Tibial nerve (tissue), 4 donors: ENCODE data around the gene MRTFA. TPM values are rescaled to one million over a fixed set of nuclear protein-coding genes. Genes with fewer than 3 reads are reported as not detected.

ENCODE experiments used
- DNase-seq, 2 donors: peaks; one replicate each; pipeline ENCODE4 v3.0.0-alpha.2; 2019; ENCODE audit warnings: low spot score in 2 of 2
- H3K27ac ChIP-seq, 4 donors: fragments of 200-600 bp; sonication (generic) in 3 of 4; one replicate each; pipeline ENCODE4 v1.5.1; 2017 to 2019; ENCODE audit warnings: mild to moderate bottlenecking in 1 of 4
- H3K27me3 ChIP-seq, 2 donors: fragments of 200-600 bp; sonication (generic) in 1 of 2; one replicate each; pipeline versions ENCODE4 v1.5.1 to v1.6.0; 2017 to 2019
- H3K36me3 ChIP-seq, 3 donors: fragments of 200-600 bp; sonication (generic); one replicate each; pipeline ENCODE4 v1.5.1; 2018 to 2019
- H3K4me1 ChIP-seq, 4 donors: fragments of 200-600 bp; sonication (generic) in 3 of 4; one replicate each; pipeline ENCODE4 v1.5.1; 2017 to 2019
- H3K4me3 ChIP-seq, 4 donors: fragments of 200-600 bp; sonication (generic) in 3 of 4; one replicate each; pipeline ENCODE4 v1.5.1; 2017 to 2019; ENCODE audit warnings: mild to moderate bottlenecking in 1 of 4, moderate library complexity in 1 of 4
- H3K9me3 ChIP-seq, 4 donors: fragments of 200-600 bp; sonication (generic) in 3 of 4; one replicate each; pipeline ENCODE4 v1.5.1; 2017 to 2019
- CTCF ChIP-seq, 5 experiments: fragments of 200-600 bp in 3 of 5; fragments of 450-650 bp in 2 of 5; sonication (generic) in 3 of 5; IDR thresholded peaks; one replicate each; pipeline ENCODE4 v1.5.1; 2016 to 2019; ENCODE audit warnings: antibody characterized with exemption in 5 of 5, mild to moderate bottlenecking in 3 of 5, moderate library complexity in 2 of 5
- EP300 ChIP-seq, 2 donors: sonication (generic); formaldehyde crosslinking; IDR thresholded peaks; one replicate each; pipeline ENCODE4 v1.6.1; 2017; ENCODE audit warnings: antibody characterized with exemption in 2 of 2, mild to moderate bottlenecking in 1 of 2
- POLR2A ChIP-seq, 2 donors: fragments of 450-650 bp; IDR thresholded peaks; one replicate each; pipeline ENCODE4 v1.6.1; 2017; ENCODE audit warnings: antibody characterized with exemption in 2 of 2, mild to moderate bottlenecking in 2 of 2, moderate library complexity in 2 of 2
- WGBS, 2 donors: methylation state at CpG; one replicate each; pipeline ENCODE4 v1.1.5; 2018; 5-methylcytosine and 5-hydroxymethylcytosine counted together
- total RNA-seq, 4 donors: library from RNA; depleted of rRNA; stranded (reverse); fragments of >200 nt; gene quantifications; one replicate each; pipeline ENCODE4 v1.1.0, GENCODE V29; 2016

MRTFA gene
- total RNA-seq, 4 donors from 2014 or later = 69.7 to 119 (median 104) TPM

- Histone ChIP-seq H3K36me3 (peaks cover 0 to 83% (median 34%) of the 10 kb centered on the region in 3 donors), H3K27ac (peak overlapping the region in 3 of 4 donors; percentile 24 to 38 (median 32)), H3K9me3 (no peaks in the 10 kb centered on the region), H3K27me3 (no peaks in the 10 kb centered on the region), H3K4me1 (peaks cover 0 to 12% (median 2%) of the 10 kb centered on the region in 4 donors), H3K4me3 (no peak overlapping the region)
- DNase-seq = no peak
- TF ChIP-seq POLR2A (IDR thresholded peaks at IDR 0.05) = no peak
- TF ChIP-seq CTCF (IDR thresholded peaks at IDR 0.05) = no peak
- TF ChIP-seq EP300 (IDR thresholded peaks at IDR 0.05) = no peak
- 71 to 80% methylated on average over 19 of the region's 19 CpGs for WGBS, 2 donors
Measured at GRCh38 chr22:40415531-40416266, 220.8 kb downstream of the MRTFA start.

DNA sequence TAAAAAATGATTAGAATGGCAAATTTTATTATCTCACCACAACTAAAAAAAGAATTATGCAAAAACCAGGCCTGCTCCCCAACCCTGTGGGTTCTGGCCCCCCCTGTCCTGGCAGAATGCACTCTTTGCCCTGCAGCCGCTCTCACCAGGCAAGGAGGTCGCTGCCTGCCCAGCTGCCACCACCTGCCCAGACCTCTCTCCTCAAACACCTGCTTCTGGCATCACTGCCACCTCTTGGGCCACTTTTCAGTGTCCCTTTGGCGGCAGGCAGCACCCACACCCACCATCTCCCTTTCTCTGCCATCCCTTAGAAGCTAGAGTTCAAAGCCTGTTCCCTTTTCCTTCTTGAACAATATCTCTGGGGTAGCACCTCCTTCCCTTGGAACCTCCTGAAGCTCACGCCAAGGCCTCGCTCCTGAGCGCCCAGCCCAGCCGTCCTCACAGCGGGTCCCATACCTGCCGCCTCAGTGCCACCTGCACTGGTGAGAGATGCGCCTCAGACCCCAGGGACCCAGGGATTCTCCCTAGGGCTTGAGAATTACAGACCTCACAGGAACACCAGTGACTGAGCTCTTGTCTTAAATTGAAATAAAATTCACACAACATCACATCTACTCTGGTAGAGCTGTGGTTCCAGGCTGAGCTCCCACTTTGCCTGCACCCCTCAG is 221.5 kb downstream of the MRTFA start:
- 88 to 93% methylated on average over 10 of the region's 10 CpGs for WGBS, 2 donors

DNA sequence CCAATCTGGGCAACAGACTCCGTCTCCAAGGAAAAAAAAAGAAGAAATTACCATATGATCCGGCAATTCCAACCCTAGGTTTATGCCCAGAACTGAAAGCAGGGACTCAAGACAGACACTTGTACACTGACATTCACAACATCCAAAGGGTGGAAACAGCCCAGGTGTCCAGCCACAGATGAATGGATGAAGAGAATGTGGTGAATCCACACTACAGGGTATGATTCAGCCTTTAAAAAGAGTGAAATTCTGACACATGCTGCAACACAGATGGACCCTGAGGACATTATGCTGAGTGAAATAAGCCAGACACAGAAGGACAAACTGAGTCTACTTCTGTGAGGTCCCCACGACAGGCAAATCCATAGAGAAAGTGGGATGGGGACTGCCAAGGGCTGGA is 222.2 kb downstream of the MRTFA start:
- Histone ChIP-seq H3K9me3 (no peaks in the 10 kb centered on the region), H3K4me1 (peaks cover 0 to 12% (median 2%) of the 10 kb centered on the region in 4 donors), H3K27me3 (no peaks in the 10 kb centered on the region), H3K36me3 (peaks cover 0 to 83% (median 20%) of the 10 kb centered on the region in 3 donors), H3K4me3 (no peak overlapping the region), H3K27ac (peak overlapping the region in 2 of 4 donors; percentile 2 to 22)
- no peak for DNase-seq
- no peak for TF ChIP-seq CTCF (IDR thresholded peaks at IDR 0.05)
- no peak for TF ChIP-seq POLR2A (IDR thresholded peaks at IDR 0.05)
- TF ChIP-seq EP300 (IDR thresholded peaks at IDR 0.05) = no peak
- WGBS, 2 donors = 59 to 68% methylated on average over 3 of the region's 3 CpGs

More for the DNA sequence above, 221.5 kb downstream of the MRTFA start:
- peak overlapping the region in 2 of 4 donors; percentile 32 to 38 for H3K27ac ChIP-seq
- no peak for DNase-seq
- H3K27me3 ChIP-seq = no peaks in the 10 kb centered on the region
- H3K36me3 ChIP-seq = peaks cover 0 to 83% (median 26%) of the 10 kb centered on the region in 3 donors
- TF ChIP-seq EP300 (IDR thresholded peaks at IDR 0.05) = no peak
- no peak for TF ChIP-seq CTCF (IDR thresholded peaks at IDR 0.05)
- TF ChIP-seq POLR2A (IDR thresholded peaks at IDR 0.05) = no peak
- no peak overlapping the region for H3K4me3 ChIP-seq
- no peaks in the 10 kb centered on the region for H3K9me3 ChIP-seq
- peaks cover 0 to 12% (median 2%) of the 10 kb centered on the region in 4 donors for H3K4me1 ChIP-seq

DNA sequence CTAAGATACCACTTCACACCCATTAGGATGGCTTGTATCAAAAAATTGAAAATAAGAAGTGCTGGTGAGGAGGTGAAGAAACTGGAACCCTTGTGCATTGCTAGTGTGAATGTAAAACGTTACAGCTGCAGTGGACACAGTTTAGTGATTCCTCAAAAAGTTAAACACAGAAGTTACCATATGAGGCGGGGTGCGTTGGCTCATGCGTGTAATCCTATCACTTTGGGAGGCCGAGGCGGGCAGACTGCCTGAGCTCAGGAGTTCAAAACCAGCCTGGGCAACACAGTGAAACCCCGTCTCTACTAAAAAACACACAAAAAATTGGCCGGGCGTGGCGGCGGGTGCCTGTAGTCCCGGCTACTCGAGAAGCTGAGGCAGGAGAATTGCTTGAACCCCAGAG is 222.6 kb downstream of the MRTFA start:
- peaks cover 0 to 12% (median 2%) of the 10 kb centered on the region in 4 donors for H3K4me1 ChIP-seq
- no peaks in the 10 kb centered on the region for H3K9me3 ChIP-seq
- peaks cover 0 to 83% (median 16%) of the 10 kb centered on the region in 3 donors for H3K36me3 ChIP-seq
- no peaks in the 10 kb centered on the region for H3K27me3 ChIP-seq
- H3K27ac ChIP-seq = no peak overlapping the region
- TF ChIP-seq EP300 (IDR thresholded peaks at IDR 0.05) (no peak), POLR2A (IDR thresholded peaks at IDR 0.05) (no peak), CTCF (IDR thresholded peaks at IDR 0.05) (no peak)
- H3K4me3 ChIP-seq = no peak overlapping the region
- no peak for DNase-seq
- WGBS, 2 donors = 85 to 86% methylated on average over 13 of the region's 13 CpGs

DNA sequence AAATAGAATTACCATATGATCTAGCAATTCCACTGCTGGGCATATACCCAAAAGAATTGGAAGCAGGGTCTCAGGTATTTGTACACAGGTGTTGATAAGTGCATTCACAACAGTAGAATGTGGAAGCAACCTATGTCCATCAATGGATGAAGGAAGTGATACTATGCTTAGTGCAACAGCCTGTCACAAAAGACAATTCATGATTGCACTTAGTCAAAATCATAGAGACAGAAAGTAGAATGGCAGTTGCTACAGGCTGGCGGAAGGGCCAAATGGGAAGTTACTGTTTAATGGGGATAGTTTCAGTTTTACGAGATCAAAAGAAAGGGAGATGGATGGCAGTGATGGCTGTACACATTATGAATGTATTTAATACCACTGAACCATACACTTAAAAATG is 224.1 kb downstream of the MRTFA start:
- Histone ChIP-seq H3K27me3 (no peaks in the 10 kb centered on the region), H3K36me3 (peaks cover 0 to 83% (median 16%) of the 10 kb centered on the region in 3 donors), H3K4me3 (no peak overlapping the region), H3K4me1 (peaks cover 0 to 12% (median 2%) of the 10 kb centered on the region in 4 donors), H3K9me3 (no peaks in the 10 kb centered on the region), H3K27ac (no peak overlapping the region)
- 78 to 80% methylated on average over 2 of the region's 2 CpGs for WGBS, 2 donors
- DNase-seq = no peak
- no peak for TF ChIP-seq CTCF (IDR thresholded peaks at IDR 0.05)
- no peak for TF ChIP-seq POLR2A (IDR thresholded peaks at IDR 0.05)
- no peak for TF ChIP-seq EP300 (IDR thresholded peaks at IDR 0.05)
